Muscle of leg (tissue), 11 donors: ENCODE data around the gene SPATA31C1. TPM values are rescaled to one million over a fixed set of nuclear protein-coding genes. Genes with fewer than 3 reads are reported as not detected.
"Not testable (repeated sequence)": the region's sequence is repeated elsewhere in the genome, so short reads cannot be mapped to it uniquely, and the experiment has no call there.

Experiments
- DNase-seq: peaks from one replicate; pipeline ENCODE4 v3.0.0; 2013
- H3K27ac ChIP-seq: one replicate; pipeline ENCODE4 v1.5.1; 2013; ENCODE audit warnings: mild to moderate bottlenecking, low read length, control low read depth
- H3K27me3 ChIP-seq: one replicate; pipeline ENCODE4 v1.6.1; 2013; ENCODE audit warnings: low read length; ENCODE audit not compliant: control insufficient read depth, insufficient read depth
- H3K36me3 ChIP-seq: one replicate; pipeline ENCODE4 v1.6.1; 2013; ENCODE audit warnings: low read length; ENCODE audit not compliant: control insufficient read depth, insufficient read depth
- H3K4me1 ChIP-seq: one replicate; pipeline ENCODE4 v1.6.1; 2013; ENCODE audit warnings: low read length; ENCODE audit not compliant: control insufficient read depth, insufficient read depth
- H3K4me3 ChIP-seq: one replicate; pipeline ENCODE4 v1.5.1; 2013; ENCODE audit warnings: low read length, control low read depth
- H3K9me3 ChIP-seq: replicated peaks from 2 replicates; pipeline ENCODE4 v1.6.1; 2013; ENCODE audit warnings: low read depth, low read length; ENCODE audit not compliant: control insufficient read depth
- WGBS: methylation state at CpG from one replicate; pipeline ENCODE4 v1.1.5; 2013; ENCODE audit warnings: missing lambda C conversion rate; ENCODE audit not compliant: insufficient coverage; 5-methylcytosine and 5-hydroxymethylcytosine counted together
- polyA plus RNA-seq, 8 donors: library from polyadenylated mRNA; unstranded; fragments of 120-200 nt; gene quantifications; one replicate each; pipeline versions ENCODE4 v1.2.1 to v1.2.3, GENCODE V29; 2013; ENCODE audit warnings: inconsistent platforms in 1 of 8, low replicate concordance in 1 of 8; ENCODE audit not compliant: insufficient read length in 8 of 8, insufficient read depth in 1 of 8
- total RNA-seq: library from RNA; stranded (reverse); fragments of 120-200 nt; gene quantifications from one replicate; pipeline ENCODE4 v1.2.4, GENCODE V29; 2013

SPATA31C1 gene
- total and polyA plus RNA-seq, 9 donors, result 0.04 to 0.49 (median 0.13) TPM; not detected in 2

DNA sequence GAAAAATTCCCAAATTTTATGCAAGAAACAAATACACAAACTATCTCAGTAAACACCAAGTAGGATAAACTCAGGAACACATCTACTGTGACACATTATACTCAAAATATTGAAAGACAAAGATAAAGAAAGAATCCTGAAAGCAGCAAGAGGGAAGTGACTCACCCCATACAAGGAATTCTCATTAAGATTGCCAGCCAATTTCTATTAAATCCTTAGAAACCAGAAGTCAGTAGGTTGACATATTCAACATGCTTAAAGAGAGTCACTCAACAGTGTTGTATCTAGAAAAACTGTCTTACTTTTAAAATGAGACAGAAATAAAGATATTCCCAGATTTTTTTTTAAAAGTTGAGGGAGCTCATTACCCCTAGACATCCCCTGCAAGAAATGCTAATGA lies 19.6 kb upstream of the SPATA31C1 start:
- H3K27me3 ChIP-seq, result no peaks in the 10 kb centered on the region
- no peak overlapping the region for H3K27ac ChIP-seq
- H3K9me3 ChIP-seq, result peaks cover 6% of the 10 kb centered on the region
- no peak overlapping the region for H3K4me3 ChIP-seq
- no peaks in the 10 kb centered on the region for H3K4me1 ChIP-seq
- H3K36me3 ChIP-seq, result no peaks in the 10 kb centered on the region
- no peak for DNase-seq

DNA sequence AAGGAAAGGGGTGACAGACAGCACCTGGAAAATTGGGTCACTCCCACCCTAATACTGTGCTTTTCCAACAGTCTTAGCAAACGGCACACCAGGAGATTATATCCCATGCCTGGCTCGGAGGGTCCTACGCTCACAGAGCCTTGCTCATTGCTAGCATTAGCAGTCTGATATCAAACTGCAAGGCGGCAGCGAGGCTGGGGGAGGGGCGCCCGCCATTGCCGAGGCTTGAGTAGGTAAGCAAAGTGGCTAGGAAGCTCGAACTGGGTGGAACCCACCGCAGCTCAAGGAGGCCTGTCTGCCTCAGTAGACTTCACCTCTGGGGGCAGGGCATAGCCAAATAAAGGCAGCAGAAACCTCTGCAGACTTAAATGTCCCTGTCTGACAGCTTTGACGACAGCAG lies 15.4 kb upstream of the SPATA31C1 start:
- not testable (repeated sequence) for H3K4me1 ChIP-seq, H3K9me3 ChIP-seq, H3K4me3 ChIP-seq, H3K27ac ChIP-seq, H3K36me3 ChIP-seq, H3K27me3 ChIP-seq, DNase-seq
- WGBS, result 90% methylated on average over 10 of the region's 11 CpGs

GRCh38 chr9:87909310-87910041 lies 8.3 kb upstream of the SPATA31C1 start:
- H3K4me3 ChIP-seq, result no peak overlapping the region
- DNase-seq, result no peak
- no peaks in the 10 kb centered on the region for H3K27me3 ChIP-seq
- WGBS, result 90% methylated on average over 15 of the region's 20 CpGs
- no peaks in the 10 kb centered on the region for H3K4me1 ChIP-seq
- H3K9me3 ChIP-seq, result no peaks in the 10 kb centered on the region
- no peak overlapping the region for H3K27ac ChIP-seq
- H3K36me3 ChIP-seq, result no peaks in the 10 kb centered on the region

GRCh38 chr9:87910821-87911220 lies 6.9 kb upstream of the SPATA31C1 start:
- no CpG with 5 or more reads among the region's 3 CpGs for WGBS
- no peak overlapping the region for H3K27ac ChIP-seq
- H3K36me3 ChIP-seq, result no peaks in the 10 kb centered on the region

GRCh38 chr9:87919013-87919412 lies 1.3 kb downstream of the SPATA31C1 start:
- not testable (repeated sequence) for H3K27me3 ChIP-seq, H3K4me3 ChIP-seq, H3K36me3 ChIP-seq, H3K4me1 ChIP-seq, H3K27ac ChIP-seq, DNase-seq, H3K9me3 ChIP-seq
- no CpG with 5 or more reads among the region's 13 CpGs for WGBS

More at GRCh38 chr9:87910821-87911220, 6.9 kb upstream of the SPATA31C1 start:
- Histone ChIP-seq H3K9me3 (no peaks in the 10 kb centered on the region), H3K4me1 (no peaks in the 10 kb centered on the region), H3K4me3 (no peak overlapping the region), H3K27me3 (no peaks in the 10 kb centered on the region)
- DNase-seq, result no peak

DNA sequence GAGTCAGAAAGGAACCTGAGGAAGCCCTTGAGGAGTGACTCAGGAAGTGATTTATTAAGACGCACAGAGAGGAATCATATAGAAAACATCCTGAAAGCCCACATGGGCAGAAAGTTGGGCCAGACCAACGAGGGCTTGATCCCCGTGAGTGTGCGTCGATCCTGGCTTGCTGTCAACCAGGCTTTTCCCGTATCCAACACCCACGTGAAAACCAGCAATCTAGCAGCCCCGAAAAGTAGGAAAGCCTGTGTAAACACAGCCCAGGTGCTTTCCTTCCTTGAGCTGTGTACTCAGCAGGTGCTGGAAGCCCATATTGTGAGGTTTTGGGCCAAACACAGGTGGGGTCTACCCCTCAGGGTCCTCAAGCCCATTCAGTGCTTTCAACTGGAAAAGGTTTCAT lies 3.8 kb downstream of the SPATA31C1 start:
- H3K4me1 ChIP-seq, H3K27me3 ChIP-seq, H3K36me3 ChIP-seq, H3K9me3 ChIP-seq, DNase-seq, H3K27ac ChIP-seq, H3K4me3 ChIP-seq: not testable (repeated sequence)
- WGBS, result 70% methylated on average over 7 of the region's 8 CpGs

- WGBS, result 69% methylated on average over 4 of the region's 10 CpGs
Observed at GRCh38 chr9:87923012-87923411, 5.2 kb downstream of the SPATA31C1 start.

DNA sequence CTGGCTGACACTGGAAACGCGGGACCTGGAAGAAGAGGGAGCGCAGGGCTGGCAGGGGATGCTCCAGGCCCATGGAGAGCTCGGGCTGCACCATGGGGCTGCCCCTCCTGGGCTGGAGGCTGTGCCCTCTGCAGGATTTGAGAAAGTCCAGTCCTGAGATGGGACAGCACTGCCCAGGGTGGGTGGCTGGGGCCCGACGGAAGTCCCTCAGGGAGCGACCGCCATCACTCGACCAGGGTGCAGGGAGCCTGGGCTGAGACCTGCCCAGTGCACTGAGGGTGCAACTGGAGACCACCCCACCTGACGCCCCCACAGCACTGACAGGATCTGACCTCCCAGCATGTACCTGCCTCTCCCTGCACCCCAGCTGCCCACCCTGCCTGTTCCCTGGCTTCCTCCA lies 7.1 kb downstream of the SPATA31C1 start:
- WGBS, result 96% methylated on average over 7 of the region's 10 CpGs

More at GRCh38 chr9:87923012-87923411, 5.2 kb downstream of the SPATA31C1 start:
- not testable (repeated sequence) for H3K9me3 ChIP-seq, DNase-seq, H3K27ac ChIP-seq, H3K4me3 ChIP-seq, H3K27me3 ChIP-seq, H3K36me3 ChIP-seq, H3K4me1 ChIP-seq

DNA sequence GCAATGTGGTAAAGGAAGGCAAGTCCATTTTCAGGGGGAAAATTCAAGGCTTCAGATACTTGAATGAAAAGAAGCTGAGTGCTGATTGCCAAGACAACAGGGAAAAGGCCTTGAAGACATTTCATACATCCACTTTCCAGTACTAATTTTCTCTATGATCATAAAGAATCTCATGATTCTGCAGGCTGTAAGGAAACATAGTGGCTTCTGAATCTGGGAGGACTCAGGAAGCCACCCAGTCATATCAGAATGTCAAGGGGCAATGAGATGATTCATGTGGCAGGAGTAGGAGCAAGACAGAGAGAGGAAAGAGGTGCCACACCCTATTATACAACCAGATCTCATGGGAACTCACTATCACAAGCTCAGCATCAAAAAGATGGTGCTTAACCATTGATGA lies 11.4 kb downstream of the SPATA31C1 start:
- not testable (repeated sequence) for H3K27ac ChIP-seq

More for the DNA sequence above, 7.1 kb downstream of the SPATA31C1 start:
- not testable (repeated sequence) for H3K4me1 ChIP-seq, H3K27ac ChIP-seq, DNase-seq, H3K27me3 ChIP-seq, H3K36me3 ChIP-seq, H3K9me3 ChIP-seq, H3K4me3 ChIP-seq

GRCh38 chr9:87934444-87934843 lies 16.7 kb downstream of the SPATA31C1 start:
- H3K36me3 ChIP-seq, H3K27me3 ChIP-seq, H3K27ac ChIP-seq, H3K4me1 ChIP-seq, H3K4me3 ChIP-seq, H3K9me3 ChIP-seq, DNase-seq: not testable (repeated sequence)
- no CpG with 5 or more reads among the region's 7 CpGs for WGBS

More for the DNA sequence above, 11.4 kb downstream of the SPATA31C1 start:
- not testable (repeated sequence) for H3K4me1 ChIP-seq, H3K4me3 ChIP-seq, H3K36me3 ChIP-seq, DNase-seq, H3K9me3 ChIP-seq, H3K27me3 ChIP-seq

DNA sequence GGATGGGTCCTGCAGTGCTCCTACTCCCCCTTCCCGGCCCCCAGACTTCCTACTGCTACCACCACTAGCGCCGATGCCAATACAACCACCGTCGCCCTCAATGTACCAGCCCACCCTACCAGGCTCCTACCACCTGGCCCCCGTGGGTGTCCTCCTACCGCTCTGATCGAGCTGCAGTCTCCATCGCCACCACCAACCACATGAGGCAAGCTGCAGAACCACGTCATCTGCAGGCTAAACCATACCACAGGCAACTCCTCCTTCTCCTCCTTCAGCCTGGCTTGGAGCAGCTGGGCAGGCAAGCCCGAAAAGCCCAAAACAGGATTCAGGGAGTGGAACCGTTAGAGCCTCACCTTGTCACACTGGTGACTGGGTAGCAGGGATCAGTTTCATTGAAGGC lies 19.6 kb downstream of the SPATA31C1 start:
- WGBS, result no CpG with 5 or more reads among the region's 12 CpGs
- H3K27me3 ChIP-seq, result not testable (repeated sequence)

More for the DNA sequence above, 19.6 kb downstream of the SPATA31C1 start:
- H3K9me3 ChIP-seq, H3K4me3 ChIP-seq, H3K4me1 ChIP-seq, DNase-seq, H3K36me3 ChIP-seq, H3K27ac ChIP-seq: not testable (repeated sequence)
